ENCODE data around the gene AK2.
"Not testable (repeated sequence)": the region's sequence is repeated elsewhere in the genome, so short reads cannot be mapped to it uniquely, and the experiment has no call there.

AK2 gene

GRCh38 chr1:33055210-33056008 is 18.7 kb upstream of the AK2 start:
- no peak for DNase-seq (ENCODE audit: low read depth in 2 of 2)

DNA sequence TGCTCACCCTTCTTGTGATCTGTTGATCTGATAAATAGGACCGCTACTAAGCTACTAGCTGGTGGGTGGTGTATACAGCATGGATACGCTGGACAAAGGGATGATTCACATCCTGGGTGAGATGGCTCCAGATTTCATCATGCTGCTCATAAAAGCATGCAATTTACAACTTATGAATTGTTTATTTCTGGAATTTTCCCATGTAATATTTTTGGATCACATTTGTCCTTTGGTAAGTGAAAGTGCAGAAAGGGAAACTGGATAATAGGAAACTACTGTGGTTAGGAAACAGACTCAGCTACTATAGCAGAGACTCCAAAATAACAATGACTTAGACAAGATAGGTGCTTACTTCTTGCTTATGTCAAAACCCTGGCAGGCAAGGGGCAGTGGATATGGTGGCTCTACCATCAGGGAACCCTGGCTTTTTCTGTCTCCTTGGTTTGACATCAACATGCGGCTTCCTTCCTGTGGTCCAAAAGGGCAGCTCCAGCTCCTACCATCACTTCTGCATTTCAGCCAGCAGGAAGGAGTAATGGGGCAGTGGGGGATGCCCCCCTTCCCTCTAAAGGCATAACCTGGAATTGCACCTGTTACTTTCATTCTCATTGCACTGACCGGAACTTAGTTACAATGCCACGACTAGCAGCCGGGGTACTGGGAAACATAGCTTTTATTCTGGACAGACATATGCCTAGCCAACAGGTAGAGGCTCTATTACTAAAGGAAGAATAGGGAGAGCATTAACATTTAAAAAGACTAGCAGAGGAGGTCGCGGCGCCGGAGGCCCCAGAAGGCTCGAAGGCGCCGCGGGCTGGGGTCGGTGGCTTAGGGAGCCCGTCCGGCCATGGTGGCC is 13.8 kb upstream of the AK2 start:
- no peak for DNase-seq (ENCODE audit: low read depth in 2 of 2)

DNA sequence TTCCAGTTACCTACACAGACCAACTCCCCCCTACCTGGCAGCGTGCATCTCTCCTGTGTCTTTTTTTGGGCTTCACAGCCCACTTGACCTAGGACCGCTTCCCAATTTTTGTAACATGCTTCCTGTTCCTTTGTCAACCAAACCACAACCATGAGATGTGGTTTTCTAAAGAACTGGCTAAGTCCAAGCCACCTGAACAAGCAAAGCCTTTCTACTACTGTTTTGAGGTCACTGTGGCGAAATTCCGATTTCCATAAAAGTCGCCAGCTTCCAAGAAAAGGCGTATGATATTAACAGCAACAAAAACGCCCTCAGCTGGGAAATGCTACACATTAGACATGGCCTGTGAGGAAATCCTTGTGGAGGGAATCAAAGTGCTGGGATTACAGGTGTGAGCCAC is 12.7 kb upstream of the AK2 start:
- no peak for DNase-seq (ENCODE audit: low read depth in 2 of 2)

GRCh38 chr1:33048426-33048825 is 11.7 kb upstream of the AK2 start:
- DNase-seq (ENCODE audit: low read depth in 2 of 2), result no peak

DNA sequence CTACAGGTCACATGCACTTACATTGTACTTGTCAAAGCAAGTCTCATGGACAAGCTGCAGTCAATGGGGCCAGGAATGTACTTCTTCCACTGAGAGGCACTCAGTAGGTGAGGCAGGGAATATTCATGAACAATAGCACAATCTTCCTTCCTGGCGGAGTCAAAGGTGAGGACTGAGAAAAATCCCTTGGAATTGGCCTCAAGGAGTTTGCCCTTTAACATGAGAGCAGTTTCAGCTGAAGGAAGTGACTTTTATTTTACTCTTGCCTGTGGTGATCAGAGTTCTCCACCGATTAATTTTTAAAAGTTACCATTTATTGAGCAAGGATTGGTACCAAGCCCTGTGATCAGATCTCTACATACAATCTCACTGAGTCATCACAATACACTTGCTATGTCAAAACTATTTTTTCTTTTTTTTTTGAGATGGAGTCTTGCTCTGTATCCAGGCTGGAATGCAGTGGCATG is 11.2 kb upstream of the AK2 start:
- no peak for DNase-seq (ENCODE audit: low read depth in 2 of 2)

DNA sequence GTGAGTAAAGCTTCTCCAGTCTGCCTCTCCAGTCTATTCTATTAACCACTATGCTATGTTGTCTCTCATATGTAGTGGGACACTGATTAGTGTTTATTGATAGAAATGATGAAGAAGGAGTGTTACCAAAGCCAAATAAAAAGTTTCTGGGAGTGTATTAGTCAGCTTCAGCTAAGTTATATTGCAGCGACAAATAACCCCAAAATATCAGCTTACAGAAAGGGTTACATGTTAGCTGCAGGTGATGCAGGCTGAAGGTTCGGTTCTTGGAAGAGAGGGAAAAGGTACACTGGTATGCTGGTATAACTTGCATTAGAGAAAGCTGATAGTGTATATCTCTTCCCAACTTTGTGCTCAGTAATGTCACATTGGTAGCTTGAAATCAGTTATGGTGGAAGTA is 10.6 kb upstream of the AK2 start:
- DNase-seq (ENCODE audit: low read depth in 2 of 2), result no peak

DNA sequence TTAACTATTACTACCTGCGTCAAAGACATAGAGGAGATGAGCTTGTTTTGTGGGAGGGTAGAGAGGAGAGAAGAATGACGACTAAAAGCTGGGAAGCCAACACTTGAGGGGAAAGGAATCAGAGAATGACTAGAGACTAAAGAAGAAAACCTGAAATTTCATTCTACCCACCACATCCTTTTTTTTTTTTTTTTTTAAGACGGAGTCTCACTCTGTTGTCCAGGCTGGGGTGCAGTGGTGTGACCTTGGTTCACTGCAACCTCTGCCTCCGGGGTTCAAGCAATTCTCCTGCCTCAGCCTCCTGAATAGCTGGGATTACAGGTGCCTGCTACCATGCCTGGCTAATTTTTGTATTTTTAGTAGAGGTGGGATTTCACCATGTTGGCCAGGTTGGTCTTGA is 9.6 kb upstream of the AK2 start:
- not testable (repeated sequence) for DNase-seq (ENCODE audit: low read depth in 2 of 2)

DNA sequence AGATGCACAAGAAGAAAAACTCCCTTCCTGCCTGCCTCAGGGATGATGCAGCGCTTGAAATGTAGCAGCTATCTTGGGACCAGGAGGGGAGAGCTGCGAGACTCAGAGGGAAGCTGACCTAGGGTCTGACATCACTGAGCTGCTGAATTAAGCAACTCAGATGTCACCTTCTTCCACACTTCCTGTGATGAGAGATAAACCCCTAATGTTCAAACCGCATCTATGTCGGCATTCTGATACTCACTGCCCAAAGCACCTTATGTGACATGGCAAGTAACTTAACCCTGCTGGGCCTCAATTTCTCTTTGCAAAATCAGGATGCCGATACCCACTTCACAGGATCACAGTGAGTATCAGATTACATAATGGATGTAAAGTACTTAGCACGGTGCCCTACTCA is 9.1 kb upstream of the AK2 start:
- DNase-seq (ENCODE audit: low read depth in 2 of 2), result peak; percentile 7 to 20

DNA sequence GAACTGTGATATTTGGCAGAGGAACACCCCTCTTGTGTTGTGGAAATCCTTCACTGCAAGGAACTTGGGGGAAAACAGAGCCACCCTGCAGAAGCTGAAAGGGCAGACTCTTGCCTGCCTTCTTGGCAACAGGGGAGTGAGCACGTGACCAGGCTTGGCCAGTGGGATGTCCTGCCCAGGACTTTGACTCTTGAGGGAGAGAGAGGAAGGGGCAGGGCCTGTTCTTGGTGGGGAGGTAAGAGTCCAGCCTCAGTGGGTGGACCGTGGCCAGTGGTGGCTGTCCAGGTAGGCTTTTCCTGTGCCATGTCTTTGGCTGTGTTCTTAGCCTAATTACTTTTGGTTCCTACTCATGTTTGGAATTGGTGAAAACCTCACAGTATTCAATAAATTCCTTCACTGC is 8.6 kb upstream of the AK2 start:
- no peak for DNase-seq (ENCODE audit: low read depth in 2 of 2)

GRCh38 chr1:33043267-33044092 is 6.8 kb upstream of the AK2 start:
- DNase-seq (ENCODE audit: low read depth in 2 of 2), result no peak

GRCh38 chr1:33042831-33043230 is 6.1 kb upstream of the AK2 start:
- DNase-seq (ENCODE audit: low read depth in 2 of 2), result no peak

DNA sequence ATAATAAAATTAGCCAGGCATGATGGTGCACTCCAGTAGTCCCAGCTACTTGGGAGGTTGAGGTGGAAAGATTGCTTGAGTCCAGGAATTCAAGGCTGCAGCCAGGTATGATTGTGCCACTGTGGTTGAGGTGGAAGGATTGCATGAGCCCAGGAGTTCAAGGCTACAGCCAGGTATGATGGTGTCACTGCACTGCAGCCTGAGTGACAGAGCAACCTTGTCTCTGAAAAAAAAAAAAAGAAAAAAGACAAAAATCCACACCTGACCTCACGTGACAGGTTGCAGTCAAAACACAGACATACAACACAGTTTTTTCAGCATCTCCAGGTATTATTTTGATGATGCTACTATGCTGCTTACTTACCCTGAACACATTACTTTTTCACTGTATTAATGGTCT is 4.3 kb upstream of the AK2 start:
- DNase-seq (ENCODE audit: low read depth in 2 of 2), result no peak

DNA sequence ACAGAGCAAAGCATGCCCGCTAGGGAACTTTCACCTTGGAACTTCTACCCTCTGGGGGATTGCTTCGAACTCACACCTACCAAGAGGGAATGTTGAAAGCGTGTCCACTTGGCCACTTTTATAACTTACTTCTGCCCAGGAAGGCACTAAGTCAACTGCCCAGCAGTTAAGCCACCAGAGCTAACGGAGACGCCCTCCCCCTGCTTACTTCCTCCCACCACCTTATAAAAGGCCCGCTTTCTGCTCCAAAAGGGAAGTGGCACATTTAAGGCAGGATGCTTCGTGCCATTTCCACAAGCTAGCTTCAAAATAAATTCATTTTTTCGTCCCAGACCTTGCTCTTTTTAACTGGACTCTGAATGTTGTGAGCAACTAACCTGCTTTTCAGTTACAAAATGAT is 3.2 kb upstream of the AK2 start:
- no peak for DNase-seq (ENCODE audit: low read depth in 2 of 2)

DNA sequence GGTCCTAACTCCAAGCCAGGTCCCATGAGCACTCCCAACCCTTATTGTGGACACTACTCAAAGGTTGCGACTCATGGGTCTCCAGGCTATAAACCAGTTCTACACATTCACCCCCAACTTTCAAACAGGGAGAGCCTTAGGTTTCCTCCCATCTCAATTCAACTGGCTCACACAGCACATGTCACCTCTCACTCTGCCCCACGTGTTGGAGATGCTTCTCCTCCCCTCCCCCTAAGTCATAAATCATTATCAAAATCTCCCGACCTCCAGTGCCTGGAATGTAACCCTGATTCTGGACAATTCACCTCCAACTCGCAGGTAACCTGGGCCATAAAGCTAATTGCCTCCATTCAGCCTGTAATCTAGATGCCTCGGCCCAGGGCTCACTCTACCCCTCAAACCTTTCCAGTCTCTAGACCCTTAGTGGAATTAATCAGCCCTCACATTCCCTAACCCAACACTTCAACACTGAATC is 595 bp downstream of the AK2 start:
- DNase-seq (ENCODE audit: low read depth in 2 of 2), result no peak

DNA sequence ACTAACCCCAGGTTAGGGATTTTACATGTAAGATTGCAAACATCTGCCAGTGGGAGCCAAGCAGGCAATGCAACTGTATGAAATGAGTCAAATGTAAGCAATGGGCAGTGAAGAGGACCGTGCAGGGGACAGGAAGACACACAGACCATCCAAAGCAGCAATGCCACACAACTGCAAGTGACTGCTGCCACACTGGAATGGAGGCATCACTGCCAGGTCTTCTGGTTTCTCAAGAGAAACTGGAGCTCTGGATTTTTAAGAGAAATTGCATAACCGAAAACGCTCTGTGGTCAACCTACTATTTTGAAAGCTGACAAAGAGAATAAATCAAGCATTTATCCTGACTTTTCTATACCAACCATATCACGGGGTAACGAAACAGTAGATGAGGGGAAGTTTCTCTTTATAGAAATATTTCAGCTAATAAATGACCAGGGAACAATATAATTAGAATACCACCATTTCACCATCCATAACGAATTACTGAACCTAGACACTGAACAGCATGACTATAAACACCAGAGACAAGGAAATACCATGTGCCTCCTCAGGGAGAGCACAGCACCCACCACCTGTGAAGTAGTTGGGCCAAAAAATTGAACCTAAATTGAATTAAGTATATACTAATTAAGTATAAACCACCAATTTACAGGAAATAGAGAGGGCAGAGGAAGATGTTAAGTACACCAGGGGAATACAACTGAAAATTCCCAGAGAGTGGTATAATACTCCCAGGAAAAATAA is 4.4 kb downstream of the AK2 start:
- no peak for DNase-seq (ENCODE audit: low read depth in 2 of 2)

DNA sequence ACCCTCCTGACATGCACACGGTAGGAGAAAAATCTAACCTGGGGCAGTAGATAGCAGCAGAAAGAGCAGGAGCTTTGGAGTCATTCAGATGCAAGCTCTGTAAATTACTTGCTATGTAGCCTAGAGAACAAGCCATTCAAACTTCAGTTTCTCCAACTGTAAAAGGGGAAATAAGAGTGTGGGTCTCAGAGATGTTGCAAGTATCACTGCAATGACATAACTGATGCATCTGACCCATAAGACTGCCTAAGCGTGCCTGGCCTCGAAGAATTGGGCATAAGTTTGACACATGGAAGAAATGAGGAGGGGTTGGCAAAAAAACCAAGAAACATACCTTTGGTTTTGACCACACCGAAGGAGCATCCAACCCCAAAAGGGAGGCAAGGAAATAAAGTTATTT is 5.2 kb downstream of the AK2 start:
- no peak for DNase-seq (ENCODE audit: low read depth in 2 of 2)

DNA sequence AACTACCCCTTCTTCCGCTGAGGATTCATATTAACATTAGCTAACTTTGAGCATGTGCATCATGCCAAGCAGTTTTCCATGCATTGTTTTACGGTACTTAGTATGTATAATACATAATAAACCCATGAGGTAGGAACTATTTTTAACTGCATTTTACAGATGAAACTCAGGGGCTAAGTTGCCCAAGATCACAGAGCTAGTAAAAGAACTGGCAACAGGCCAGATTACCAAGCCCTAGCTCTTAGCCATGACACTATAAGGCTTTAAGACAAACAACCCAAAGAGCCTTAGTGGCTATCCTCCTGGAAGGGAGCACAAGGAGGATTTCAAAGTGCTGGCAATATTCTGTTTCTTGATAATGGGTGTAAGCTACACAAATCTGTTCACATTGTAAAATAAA is 6.1 kb downstream of the AK2 start:
- no peak for DNase-seq (ENCODE audit: low read depth in 2 of 2)

DNA sequence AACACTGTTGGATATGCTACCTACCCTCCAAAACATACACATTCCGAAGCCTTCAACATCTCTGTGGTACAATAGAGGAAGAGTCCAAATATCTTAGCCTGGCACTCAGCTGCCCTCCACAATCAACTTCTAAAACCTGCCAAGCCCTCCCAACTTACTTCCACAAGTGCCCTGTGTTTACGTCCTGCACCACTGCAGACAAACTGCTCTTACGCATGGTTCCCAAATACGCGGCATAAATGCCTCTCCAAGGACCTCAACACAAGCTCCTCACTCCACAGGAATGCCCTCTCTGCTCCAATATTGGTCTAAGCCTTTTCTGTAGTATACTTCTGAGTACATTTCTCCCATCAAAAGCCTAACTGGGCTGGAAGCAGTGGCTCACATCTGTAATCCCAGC is 6.8 kb downstream of the AK2 start:
- no peak for DNase-seq (ENCODE audit: low read depth in 2 of 2)

DNA sequence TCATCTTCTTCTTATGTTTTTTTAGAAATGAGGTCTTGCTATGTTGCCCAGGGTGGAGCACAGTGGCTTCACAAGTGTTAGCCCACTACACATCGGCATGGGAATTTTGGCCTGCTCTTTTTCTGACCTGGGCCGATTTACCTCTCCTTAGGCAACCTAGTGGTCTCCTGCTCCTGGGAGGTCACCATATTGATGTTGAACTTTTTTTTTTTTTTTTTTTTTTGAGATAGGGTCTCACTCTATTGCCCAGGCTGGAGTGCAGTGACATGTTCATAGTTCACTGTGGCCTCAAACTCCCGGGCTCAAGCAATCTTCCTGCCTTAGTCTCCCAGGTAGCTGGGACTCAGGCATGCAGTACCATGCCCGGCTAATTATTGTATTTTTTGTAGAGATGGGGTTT is 7.5 kb downstream of the AK2 start:
- no peak for DNase-seq (ENCODE audit: low read depth in 2 of 2)

DNA sequence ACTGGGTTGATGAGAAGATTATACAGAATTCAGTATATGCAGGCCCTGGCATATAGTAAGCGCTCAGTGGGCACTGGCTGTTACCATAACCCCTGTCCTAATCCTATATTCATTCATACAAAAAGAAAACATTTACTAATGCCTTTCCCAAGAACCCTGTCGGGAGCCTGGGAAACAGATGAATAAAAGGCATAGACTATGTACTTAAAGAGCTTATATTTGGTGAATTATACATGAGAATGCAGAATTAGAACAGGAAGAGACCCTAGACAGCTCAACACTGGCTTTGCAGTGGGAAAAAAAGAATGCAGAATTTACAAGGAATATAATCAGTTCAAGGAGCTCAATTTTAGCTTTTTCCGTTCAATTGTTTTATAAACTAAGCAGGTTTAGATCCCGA is 10.9 kb downstream of the AK2 start:
- no peak for DNase-seq (ENCODE audit: low read depth in 2 of 2)

DNA sequence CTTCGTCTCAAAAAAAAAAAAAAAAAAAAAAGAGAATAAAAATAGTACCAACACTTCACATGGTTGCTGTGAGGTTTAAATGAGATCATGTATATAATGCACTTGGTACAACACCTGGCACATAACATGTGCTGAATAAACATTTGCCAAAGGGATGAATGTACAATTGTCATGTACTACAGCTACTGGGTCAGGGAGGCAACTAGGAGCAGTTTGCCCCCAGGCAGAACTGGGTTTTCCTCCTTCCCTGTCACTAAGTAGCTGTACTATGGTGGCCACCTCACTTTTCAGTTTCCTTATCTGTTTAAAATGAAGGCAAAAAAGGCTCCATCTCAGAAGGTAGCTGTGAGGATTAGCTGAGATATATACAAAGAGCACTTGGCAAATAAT is 11.5 kb downstream of the AK2 start:
- no peak for DNase-seq (ENCODE audit: low read depth in 2 of 2)
